SK-N-SH treated with all-trans-retinoic acid at 6 μM for 48 hours (cell line): ENCODE measurements around the gene IL1R2.

Source experiments
- ATAC-seq: fragments of 200-7000 bp; cut with Tn5 transposase; 3 replicates; pipeline ENCODE4 v1.9.1; 2020; ENCODE audit warnings: mild to moderate bottlenecking, moderate library complexity
- ARNTL ChIP-seq: fragments of 450-650 bp; formaldehyde crosslinking; IDR thresholded peaks from 2 replicates; pipeline ENCODE4 v1.5.0; 2020; ENCODE audit warnings: low read depth, mild to moderate bottlenecking, moderate library complexity, borderline replicate concordance
- BACH2 ChIP-seq: fragments of 250-450 bp; sonication (Bioruptor Pico); IDR thresholded peaks from 2 replicates; pipeline ENCODE4 v1.9.0; 2021; ENCODE audit warnings: mild to moderate bottlenecking, borderline replicate concordance
- CREB5 ChIP-seq: fragments of 250-450 bp; sonication (Bioruptor Pico); IDR thresholded peaks from 2 replicates; pipeline ENCODE4 v1.5.1; 2020; ENCODE audit warnings: low read depth, mild to moderate bottlenecking, moderate library complexity
- CSDC2 ChIP-seq: fragments of 250-450 bp; sonication (Bioruptor Pico); IDR thresholded peaks from 2 replicates; pipeline ENCODE4 v1.5.0; 2020; ENCODE audit warnings: mild to moderate bottlenecking, moderate library complexity
- CSRNP3 ChIP-seq: fragments of 250-450 bp; sonication (Bioruptor Pico); IDR thresholded peaks from 2 replicates; pipeline ENCODE4 v1.5.1; 2021; ENCODE audit warnings: mild to moderate bottlenecking, moderate library complexity
- GLIS3 ChIP-seq: fragments of 250-450 bp; sonication (Bioruptor Pico); IDR thresholded peaks from 2 replicates; pipeline ENCODE4 v1.5.0; 2020; ENCODE audit warnings: mild to moderate bottlenecking, moderate library complexity
- ISL1 ChIP-seq: fragments of 250-450 bp; sonication (Bioruptor Pico); IDR thresholded peaks from 2 replicates; pipeline ENCODE4 v2.1.2; 2022; ENCODE audit warnings: mild to moderate bottlenecking, moderate library complexity
- OSR1 ChIP-seq: fragments of 250-450 bp; sonication (Bioruptor Pico); IDR thresholded peaks from 2 replicates; pipeline ENCODE4 v1.8.0; 2022; ENCODE audit warnings: moderate library complexity, mild to moderate bottlenecking, inconsistent platforms
- PATZ1 ChIP-seq: fragments of 250-450 bp; sonication (Bioruptor Pico); IDR thresholded peaks from 2 replicates; pipeline ENCODE4 v1.8.0; 2020; ENCODE audit warnings: mild to moderate bottlenecking, moderate library complexity, borderline replicate concordance
- POU6F1 ChIP-seq: fragments of 250-450 bp; sonication (Bioruptor Pico); IDR thresholded peaks from 2 replicates; pipeline ENCODE4 v1.8.0; 2021; ENCODE audit warnings: low read depth, mild to moderate bottlenecking, moderate library complexity, borderline replicate concordance
- PPARA ChIP-seq: fragments of 250-450 bp; sonication (Bioruptor Pico); IDR thresholded peaks from 2 replicates; pipeline ENCODE4 v1.5.0; 2020; ENCODE audit warnings: mild to moderate bottlenecking, borderline replicate concordance
- RARB ChIP-seq: fragments of 250-450 bp; sonication (Bioruptor Pico); IDR thresholded peaks from 2 replicates; pipeline ENCODE4 v1.8.0; 2021; ENCODE audit warnings: mild to moderate bottlenecking, moderate library complexity
- TCF4 ChIP-seq: fragments of 250-450 bp; sonication (Bioruptor Pico); IDR thresholded peaks from 2 replicates; pipeline ENCODE4 v1.8.0; 2021; ENCODE audit warnings: mild to moderate bottlenecking, moderate library complexity, borderline replicate concordance
- TSHZ2 ChIP-seq: fragments of 250-450 bp; sonication (Bioruptor Pico); IDR thresholded peaks from 2 replicates; pipeline ENCODE4 v1.5.0; 2020; ENCODE audit warnings: mild to moderate bottlenecking, moderate library complexity
- ZC3H10 ChIP-seq: fragments of 250-450 bp; sonication (Bioruptor Pico); IDR thresholded peaks from 2 replicates; pipeline ENCODE4 v1.5.1; 2021; ENCODE audit warnings: mild to moderate bottlenecking, moderate library complexity
- ZFP30 ChIP-seq: fragments of 450-650 bp; formaldehyde crosslinking; IDR thresholded peaks from 2 replicates; pipeline ENCODE4 v1.5.0; 2022; ENCODE audit warnings: mild to moderate bottlenecking, moderate library complexity
- ZNF565 ChIP-seq: fragments of 450-650 bp; formaldehyde crosslinking; conservative IDR thresholded peaks from 2 replicates; pipeline ENCODE4 v1.5.0; 2020; ENCODE audit warnings: low read depth, mild to moderate bottlenecking, moderate library complexity
- ZNF70 ChIP-seq: fragments of 450-650 bp; formaldehyde crosslinking; IDR thresholded peaks from 2 replicates; pipeline ENCODE4 v1.5.0; 2020; ENCODE audit warnings: mild to moderate bottlenecking, moderate library complexity

Gene IL1R2

GRCh38 chr2:102016399-102016955, 24.7 kb downstream of the IL1R2 start:
- no peak for ATAC-seq

More at GRCh38 chr2:102016399-102016955, 24.7 kb downstream of the IL1R2 start:
- TF ChIP-seq ARNTL (CRISPR knock-in tag) (no peak), PPARA (CRISPR knock-in tag) (no peak), ZFP30 (CRISPR knock-in tag) (no peak), RARB (CRISPR knock-in tag) (no peak), BACH2 (no peak), ISL1 (CRISPR knock-in tag) (no peak), GLIS3 (CRISPR knock-in tag) (no peak), CSDC2 (CRISPR knock-in tag) (no peak), ZC3H10 (CRISPR knock-in tag) (no peak), ZNF70 (CRISPR knock-in tag) (no peak), CSRNP3 (CRISPR knock-in tag) (no peak), ZNF565 (CRISPR knock-in tag) (no peak), TSHZ2 (CRISPR knock-in tag) (no peak), POU6F1 (CRISPR knock-in tag) (no peak), CREB5 (CRISPR knock-in tag) (no peak), OSR1 (CRISPR knock-in tag) (no peak), PATZ1 (CRISPR knock-in tag) (no peak), TCF4 (CRISPR knock-in tag) (no peak)
- TF ChIP-seq, all 23 proteins: peak for 0
